HG03025 (cell line): ENCODE data around the gene CRYBB2.
"Not testable (repeated sequence)": the region's sequence is repeated elsewhere in the genome, so short reads cannot be mapped to it uniquely, and the experiment has no call there.

Experiments
- ATAC-seq: cut with Tn5 transposase; IDR thresholded peaks from one replicate; pipeline ENCODE4 v1.9.1; 2021; ENCODE audit warnings: mild to moderate bottlenecking, moderate library complexity; ENCODE audit not compliant: unreplicated experiment, low FRiP score

CRYBB2 gene

DNA sequence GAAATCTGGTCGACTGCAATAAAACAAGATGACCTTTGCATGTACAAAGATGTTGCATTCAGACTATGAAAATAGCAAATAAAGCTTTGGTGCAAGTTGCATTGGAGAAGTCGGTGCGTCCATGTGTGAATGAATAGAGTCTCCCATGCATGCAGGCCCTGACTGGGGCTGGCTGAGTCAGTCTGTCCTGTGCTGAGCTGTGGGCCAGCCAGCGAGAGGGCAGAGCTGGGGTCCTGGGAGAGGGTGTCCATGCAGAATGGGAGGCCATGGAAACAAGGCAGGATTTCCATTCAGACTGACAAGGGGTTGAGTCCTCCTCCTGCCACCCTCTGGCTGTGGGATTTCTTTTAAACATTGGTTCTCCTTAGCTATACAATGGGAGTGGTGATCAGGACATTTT is 22.1 kb upstream of the CRYBB2 start:
- ATAC-seq: no peak

DNA sequence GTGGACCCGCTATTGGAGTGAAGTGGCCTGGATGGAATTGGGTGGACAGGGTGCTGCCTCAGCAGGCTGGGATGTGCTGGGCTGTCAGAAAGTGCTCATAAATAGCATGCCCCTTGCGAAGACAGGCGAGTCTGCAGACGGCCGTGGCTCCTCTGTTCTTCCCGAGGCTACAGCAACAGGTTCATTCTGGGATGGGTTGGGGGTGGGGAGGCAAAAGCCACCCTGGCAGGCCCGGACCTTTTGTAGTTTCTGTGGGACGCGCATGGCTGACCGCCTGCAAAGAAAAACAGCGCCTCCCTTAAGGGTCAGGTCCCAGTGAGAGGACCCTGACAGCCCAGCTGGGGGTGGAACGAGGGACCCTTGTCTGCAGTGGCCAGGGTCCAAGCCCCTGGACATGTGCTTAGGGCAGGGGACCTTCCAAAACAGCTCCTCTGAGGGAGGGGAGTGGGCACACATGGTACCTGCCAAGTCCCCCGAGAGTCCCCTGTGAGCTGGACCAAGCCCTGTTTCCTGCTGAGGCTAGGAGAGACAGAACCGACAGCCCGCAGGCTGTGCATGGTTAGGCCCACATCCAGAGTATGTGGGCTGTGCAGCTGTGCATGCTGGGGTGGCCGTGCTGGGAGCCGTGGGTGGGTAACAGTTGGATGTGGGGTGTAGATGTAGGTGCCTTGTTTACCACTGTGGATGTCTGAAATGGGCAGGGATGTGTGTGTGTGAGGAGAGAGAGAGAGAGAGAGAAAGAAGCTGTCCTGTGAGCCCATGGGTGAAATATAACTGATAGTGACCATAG is 19.5 kb upstream of the CRYBB2 start, which contains the start of gene CRYBB3:
TSS of gene CRYBB3 (plus strand) at position 128 of the 790 bp plus-strand sequence. CDS start 1,539 bp downstream, outside the sequence.
- ATAC-seq: no peak

DNA sequence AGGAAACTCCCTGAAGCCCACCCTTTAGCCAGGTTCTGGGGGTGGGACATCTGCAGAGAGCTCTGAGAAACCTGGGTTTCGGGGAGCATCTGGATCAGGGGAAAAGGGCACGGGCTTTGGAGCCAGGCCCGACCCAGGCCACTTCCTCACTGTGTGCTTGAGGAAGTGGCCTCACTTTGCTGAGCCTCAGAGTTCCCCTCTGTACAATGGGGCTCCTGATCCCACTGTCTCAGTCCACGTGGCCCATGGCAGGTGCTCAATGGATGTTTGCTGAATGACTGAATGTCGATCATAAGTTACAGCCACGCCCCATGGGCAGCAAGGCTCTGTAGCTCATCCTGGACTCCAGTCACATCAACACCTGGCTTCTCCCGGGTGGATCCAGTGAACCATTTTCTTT is 18.5 kb upstream of the CRYBB2 start:
- ATAC-seq: no peak

DNA sequence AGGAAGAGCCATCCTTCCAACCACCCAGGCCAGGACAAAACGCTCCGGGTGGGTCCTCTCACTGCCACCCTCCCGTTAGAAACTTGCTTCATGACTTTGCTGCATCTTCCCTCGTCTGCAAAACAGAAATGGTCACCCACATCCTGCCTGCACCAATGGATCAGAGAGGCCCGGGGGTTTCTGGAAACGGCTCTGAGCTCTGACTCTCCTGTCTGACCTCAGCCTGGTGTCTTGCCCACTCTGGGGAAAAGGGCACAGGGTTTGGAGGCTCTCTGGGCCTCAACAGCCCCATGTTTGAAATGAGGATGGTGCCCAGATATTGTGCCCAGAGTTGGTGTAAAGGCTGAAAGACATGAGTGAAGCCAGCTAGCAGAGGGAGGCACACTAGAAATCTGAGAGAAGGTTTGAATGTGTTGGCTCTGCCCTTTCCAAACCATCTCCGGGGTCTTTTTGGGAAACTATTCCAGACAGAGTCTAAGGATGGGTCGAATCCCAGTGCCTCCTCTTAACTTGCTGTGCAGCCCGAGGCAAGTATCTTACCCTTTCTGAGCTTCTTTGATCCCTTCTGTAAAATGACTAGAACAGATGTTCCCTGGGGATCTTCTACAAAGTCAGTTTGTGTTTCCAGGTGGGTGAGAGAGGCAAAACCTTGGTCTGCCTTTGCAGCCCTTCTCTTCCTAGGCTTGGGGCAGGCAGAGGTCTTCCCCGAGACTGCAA is 17.7 kb upstream of the CRYBB2 start:
- ATAC-seq: no peak

DNA sequence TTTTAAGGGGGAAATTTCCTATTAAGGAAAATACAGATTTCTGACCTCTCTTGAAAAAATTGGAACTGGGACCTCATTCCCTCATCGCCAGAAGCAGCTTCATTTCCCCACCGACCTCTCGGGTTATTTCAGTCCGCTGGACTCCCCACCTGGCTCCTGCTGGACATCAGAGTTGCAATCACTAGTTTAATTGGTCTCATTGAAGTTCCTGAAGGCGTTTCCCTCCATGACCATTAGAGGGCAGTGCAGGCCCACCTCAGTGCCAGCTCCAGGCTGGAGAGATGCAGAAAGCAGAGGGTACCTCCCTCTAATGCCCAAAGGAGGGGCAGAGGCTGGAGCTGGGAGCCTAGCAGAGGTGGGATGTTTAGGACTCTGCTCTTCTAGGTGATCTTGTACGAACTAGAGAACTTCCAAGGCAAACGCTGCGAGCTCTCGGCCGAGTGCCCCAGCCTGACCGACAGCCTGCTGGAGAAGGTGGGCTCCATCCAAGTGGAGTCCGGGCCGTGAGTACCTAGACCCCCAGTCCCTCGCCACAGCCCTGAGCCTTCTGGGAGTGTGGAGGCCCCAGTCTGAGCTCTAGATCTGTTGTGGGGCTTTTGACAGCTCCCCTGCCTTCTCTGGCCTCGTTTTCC is 17.0 kb upstream of the CRYBB2 start:
- no peak for ATAC-seq

DNA sequence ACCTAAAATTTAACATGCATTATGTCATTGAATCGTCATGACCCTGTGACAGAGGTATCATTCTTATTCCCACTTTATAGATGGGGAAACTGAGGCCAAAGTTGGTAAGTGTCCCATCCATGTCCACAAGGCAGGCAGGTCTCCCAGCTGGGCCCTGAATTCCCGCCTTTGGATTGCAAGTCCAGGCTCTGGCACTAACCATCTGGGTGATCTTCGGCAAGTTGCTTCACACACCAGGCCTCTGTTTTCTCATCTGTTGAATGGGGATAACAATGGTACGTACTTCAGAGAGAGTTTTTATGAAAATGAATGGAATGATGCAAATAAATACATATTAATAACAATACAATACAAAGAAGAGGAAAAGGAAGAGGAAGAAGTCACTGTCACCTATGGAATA is 16.4 kb upstream of the CRYBB2 start:
- ATAC-seq: no peak

DNA sequence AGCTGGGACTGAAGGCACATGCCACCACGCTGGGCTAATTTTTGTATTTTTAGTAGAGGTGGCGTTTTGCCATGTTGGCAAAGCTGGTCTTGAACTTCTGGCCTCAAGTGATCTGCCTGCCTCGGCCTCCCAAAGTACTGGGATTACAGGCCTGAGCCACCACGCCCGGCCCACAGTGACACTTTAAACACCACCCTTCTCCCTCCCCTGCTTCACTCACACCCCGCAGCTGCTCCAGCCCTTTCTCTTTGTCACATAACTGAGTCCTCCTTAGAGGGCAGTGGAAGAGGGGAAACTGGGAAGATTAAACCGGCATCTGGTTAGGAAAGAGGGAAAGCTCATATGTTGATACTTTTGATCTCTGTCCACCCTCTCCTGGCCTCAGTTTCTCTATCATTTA is 14.9 kb upstream of the CRYBB2 start:
- ATAC-seq: not testable (repeated sequence)

DNA sequence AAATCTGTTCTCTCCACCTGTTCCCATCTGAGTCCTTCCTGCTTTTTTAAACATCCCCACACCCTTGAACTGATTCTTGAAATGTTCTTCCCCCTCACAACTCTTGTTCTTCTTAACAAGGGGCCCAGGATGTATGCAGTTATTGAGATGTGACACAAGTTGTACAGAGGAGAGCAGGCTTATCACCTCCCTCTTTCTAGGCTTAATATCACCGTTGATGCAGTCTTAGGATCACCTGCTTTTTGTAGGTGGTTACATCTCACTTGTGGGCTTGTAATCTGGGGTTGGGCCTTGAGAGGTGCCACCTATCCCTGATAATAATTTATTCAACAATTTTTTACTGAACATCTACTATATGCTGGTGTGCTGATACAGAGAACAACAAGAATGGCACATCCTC is 13.6 kb upstream of the CRYBB2 start:
- no peak for ATAC-seq

DNA sequence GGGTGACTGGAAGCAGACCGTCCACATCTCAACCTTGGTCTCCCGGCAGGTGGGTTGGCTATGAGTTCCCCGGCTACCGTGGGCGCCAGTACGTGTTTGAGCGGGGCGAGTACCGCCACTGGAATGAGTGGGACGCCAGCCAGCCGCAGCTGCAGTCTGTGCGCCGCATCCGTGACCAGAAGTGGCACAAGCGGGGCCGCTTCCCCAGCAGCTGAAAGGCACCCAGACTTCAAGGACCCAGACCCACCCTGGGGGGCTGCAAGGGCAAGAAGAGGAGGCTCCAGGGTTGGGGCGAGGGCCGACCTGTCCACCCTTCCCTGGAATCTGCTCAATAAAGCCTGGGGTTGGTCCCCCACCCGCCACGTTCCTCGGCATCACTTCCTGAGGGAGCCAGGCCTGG is 12.4 kb upstream of the CRYBB2 start:
- ATAC-seq: no peak

DNA sequence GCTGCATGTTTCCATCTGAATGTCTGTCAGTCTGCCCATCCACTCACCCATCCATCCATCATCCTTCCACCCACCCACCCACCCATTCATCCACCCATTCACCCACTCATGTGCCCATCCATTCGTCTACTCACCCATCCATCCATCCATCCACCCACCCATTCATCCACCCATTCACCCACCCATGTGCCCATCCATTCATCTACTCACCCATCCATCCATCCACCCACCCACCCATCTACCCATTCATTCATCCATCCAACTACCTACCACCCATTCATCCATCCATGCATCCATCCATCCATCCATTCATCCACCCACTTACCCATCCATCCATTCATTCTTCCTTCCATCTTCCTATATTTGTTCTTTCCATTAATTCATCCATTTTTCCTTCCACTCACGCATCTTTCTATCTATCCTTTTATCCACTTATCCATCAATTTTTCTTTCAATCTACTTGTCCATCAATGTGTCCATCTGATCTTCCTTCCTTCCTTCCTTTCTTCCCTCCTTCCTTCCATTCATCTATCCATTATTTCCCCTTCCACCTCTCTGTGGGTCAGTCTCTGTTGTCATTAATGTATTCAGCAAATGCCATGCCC is 11.8 kb upstream of the CRYBB2 start:
- ATAC-seq: no peak

DNA sequence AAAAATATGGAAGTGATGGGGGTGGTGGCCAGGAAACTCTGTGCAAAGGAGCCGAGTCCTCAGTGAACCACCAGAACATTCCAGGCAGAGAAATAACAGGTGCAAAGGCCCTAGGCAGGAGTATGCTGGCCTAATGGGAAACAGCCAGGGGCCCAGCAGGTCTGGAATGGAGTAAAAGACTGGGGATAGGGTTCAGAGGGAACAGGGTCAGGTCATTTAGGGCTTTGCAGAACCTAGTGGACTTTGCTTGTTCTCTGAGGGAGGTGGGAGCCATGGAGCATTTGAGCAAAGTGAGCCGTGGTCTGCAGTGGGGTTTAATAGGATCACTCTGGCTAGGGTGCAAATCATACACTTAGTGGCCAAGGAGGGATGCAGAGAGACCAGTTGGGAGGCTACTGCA is 11.1 kb upstream of the CRYBB2 start:
- no peak for ATAC-seq

DNA sequence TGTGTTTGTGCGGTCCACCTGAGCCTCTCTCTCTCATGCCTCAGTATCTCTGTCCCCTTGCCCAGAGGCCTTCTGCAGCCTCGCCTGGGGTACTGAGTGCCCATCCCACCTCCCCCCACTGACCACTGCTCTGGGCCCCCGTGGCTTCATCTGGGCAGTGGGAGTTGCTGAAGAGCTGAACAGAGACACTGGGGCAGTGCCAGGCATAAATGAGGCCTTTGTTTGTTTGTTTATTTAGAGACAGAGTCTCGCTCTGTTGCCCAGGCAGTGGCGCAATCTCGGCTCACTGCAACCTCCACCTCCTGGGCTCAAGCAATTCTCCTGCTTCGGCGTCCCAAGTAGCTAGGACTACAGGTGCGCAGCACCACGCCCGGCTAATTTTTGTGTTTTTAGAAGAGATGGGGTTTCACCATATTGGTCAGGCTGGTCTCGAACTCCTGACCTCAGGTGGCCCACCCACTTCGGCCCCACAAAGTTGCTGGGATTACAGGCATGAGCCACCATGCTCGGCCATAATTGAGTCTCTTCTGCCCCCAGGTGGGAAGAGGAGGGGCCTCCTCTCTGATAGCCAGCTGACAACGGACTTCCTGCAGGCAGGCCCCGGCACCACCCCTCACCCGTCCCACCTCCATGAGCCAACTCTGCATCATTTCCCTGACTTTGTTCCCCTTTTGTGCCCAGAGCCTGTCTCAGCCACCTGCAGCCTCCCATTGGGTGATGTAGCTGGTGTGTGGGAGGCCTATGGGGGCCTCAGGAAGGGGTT is 10.5 kb upstream of the CRYBB2 start:
- ATAC-seq: no peak

DNA sequence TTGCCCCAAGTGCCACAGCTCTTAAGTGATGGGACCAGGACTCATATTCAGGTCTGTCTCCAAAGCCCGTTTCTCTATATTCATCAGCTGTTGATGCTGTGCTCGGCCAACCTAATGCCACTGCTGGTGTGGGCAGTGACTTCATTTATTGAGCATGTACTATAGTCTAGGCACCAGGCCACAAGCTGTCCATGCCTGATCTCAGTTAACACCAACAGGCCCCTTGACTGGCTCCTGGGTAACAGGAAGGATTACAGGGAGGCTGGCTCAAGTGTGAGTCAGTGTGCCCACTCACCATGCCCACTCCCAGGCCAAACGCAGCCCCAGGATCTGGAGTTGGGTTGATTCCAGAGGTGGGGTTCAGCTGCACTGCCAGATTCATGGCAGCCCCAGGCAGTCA is 8.6 kb upstream of the CRYBB2 start:
- no peak for ATAC-seq

DNA sequence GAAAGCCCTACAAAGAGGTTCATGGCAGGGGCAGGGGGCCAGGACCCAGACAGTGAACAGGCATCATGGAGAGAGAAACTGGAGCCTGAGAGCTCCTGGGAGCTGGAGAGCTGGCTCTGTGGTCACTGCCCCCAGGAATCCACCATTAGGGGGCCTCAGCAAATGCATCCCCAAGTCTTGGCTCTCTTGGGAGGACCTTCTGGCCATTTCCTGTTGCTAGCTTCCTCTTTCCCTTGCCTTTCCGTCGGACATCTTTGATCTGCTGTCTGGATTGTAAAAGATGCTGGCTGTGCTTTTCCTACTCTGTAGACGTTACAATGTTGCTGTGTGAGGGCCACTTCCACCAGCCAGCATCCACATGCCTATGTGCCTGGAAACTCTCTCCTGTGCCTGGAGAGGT is 7.1 kb upstream of the CRYBB2 start:
- ATAC-seq: no peak

DNA sequence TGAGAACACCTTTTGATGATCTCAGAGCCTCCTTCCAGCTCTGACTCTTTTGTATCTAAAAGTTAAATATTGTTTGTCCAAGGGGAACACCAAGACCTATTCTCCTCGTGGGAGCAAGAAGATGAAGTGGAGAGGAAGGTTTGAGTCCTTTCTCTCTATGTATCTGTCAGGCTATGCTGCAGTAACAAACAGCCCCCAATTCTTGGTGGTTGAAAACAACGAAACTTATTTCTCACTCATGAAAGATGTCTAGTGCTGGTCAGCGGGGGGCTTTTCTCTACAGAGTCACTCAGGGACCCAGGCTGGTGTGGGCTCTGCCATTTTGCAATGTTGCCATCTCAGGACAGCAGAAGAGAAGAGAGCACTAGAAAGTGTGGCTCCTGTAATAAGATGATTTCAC is 6.2 kb upstream of the CRYBB2 start:
- no peak for ATAC-seq

DNA sequence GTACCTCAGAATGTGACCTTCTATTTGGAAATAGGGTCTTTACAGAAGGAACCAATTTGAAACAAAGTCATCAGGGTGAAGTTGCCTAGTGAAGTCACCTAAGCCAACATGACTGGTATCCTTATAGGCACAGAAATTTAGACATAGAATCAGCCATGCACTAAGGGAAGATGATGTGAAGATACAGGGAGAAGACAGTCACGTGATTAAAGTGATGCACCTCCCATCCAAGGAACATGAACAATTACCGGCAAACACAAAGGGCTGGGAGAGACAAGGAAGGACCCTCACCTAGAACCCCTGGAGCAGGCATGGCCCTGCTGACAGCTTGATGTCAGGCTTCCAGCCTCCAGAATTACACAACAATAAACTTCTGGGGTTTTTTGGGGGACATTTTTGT is 3.2 kb upstream of the CRYBB2 start:
- ATAC-seq: no peak

DNA sequence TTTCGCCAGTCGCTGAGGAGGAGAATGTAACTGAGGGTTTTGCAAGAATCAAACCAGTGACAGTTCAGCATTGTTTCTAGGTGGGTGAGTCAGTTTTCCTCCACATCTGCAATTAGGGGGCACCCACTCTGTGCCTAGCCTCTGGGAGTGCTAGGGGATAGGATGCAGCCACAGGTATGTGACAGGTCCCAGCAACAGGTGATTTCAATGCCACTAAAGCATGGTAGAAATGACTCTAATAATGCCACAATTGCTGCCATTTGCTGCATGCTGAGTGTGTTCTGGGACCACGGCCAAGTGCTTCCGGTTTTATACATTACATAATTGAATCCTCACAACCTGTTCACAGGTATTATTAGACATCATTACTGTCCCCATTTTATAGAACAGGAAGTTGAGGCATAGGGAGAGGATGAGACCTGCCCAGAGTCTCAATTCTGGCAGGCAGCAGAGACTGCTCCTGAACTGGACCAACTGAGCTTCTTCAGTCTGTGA is 556 bp downstream of the CRYBB2 start:
- no peak for ATAC-seq

DNA sequence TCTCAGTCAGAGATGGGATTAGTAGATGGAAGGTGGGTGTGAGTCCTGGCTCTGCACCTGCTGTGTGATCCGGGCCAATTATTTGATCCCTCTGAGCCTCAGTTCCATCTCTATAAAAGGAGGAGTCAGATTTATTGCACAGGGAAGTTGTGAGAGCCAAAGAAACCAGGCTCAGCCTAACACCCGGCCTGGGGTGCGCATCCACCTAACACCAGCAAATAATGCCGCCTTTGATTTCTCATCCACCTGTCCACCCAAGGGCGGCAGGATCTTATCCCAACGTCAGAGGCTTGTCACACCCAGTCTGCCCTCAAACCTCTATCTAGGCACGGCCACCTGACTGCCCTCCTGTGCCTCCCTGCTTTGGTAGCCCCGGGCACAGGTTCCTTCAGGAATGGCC is 2.4 kb downstream of the CRYBB2 start:
- ATAC-seq: no peak

DNA sequence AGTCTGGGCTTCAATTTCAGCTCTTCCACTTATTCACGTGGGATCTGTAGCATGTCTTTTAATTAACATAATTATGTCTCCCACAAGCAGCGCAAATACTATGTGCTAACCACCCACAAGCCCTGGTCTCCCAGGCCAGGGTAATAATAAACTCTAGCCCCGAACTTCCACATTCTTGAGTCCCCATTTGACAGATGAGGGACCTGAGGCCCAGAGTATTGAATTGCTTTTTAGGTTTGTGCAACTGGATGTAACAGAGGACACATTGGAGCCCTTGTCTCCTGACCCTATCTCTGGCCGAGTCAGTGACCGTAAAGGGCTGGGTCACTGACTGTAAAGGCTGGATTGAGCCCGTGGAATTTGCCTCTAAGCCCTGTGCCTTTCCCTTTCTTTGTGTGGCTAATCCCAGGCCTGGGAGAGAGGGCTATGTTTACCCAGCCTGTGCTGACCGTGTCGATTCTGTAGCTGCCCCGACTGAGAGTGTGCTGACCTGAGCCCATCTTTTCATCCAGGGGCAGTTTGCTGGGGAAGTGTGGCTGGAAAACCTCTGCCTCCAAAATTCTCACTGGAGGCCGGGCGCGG is 3.9 kb downstream of the CRYBB2 start:
- no peak for ATAC-seq

DNA sequence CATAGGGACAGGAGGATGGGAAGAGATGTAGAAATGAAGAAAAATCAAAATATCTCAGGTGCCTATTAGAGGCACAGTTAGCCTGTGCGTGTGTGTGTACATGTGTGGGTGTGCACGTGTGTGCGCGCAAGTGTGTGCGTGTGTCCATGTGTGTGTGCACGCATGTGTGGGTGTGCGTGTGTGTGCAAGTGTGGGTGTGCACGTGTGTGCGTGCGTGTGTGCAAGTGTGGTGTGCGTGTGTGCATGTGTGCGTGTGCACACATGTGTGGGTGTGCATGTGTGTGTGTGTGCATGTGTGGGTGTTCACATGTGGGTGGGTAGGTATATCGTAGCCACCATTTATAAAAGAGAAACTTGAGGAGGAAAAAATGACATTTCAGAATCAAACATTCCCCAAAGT is 9.4 kb downstream of the CRYBB2 start:
- ATAC-seq: no peak
